Thyroid gland (tissue), 4 donors: Measurements from ENCODE around the gene TMEM252.

Experiments
- CTCF ChIP-seq, 6 experiments: fragments of 200-600 bp in 3 of 6; fragments of 450-650 bp in 3 of 6; sonication (generic) in 3 of 6; IDR thresholded peaks; one replicate each; pipeline ENCODE4 v1.5.1; 2016 to 2019; ENCODE audit warnings: antibody characterized with exemption in 6 of 6, mild to moderate bottlenecking in 2 of 6, inconsistent platforms in 1 of 6, moderate library complexity in 1 of 6
- POLR2A ChIP-seq, 2 donors: fragments of 450-650 bp; IDR thresholded peaks; one replicate each; pipeline ENCODE4 v1.6.1; 2017; ENCODE audit warnings: antibody characterized with exemption in 2 of 2, mild to moderate bottlenecking in 2 of 2, moderate library complexity in 1 of 2

DNA sequence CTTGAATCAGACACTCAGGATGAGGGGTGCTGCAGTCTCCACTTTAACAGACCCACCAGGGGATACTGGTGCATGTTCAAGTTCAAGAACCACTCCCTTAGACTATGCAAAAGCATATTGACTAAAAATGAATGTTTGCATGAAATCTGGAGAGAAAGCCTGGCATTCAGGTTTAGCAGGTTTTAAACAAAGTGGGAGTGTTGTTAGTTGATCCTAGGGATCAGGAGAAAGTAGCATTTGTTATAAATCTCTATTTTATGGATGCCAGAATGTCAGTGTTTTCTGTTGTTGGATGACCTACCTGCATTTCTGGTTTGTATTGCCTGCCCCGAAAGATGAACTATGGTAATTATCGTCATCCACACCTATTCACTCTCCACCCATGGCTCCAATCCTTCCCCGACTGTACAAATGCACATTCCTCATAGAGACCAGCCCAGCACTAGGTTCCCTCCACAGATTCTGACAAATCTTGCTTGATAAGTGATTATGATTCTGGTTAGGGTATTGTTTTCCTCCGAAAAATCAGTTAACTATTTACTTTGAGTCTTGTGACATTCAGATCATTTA, 17.2 kb downstream of the TMEM252 start:
- no peak for TF ChIP-seq POLR2A (IDR thresholded peaks at IDR 0.05)
- no peak for TF ChIP-seq CTCF (IDR thresholded peaks at IDR 0.05)
